Fibroblast of skin of abdomen (primary cell): Measurements from ENCODE around the gene SYT17. TPM values are rescaled to one million over a fixed set of nuclear protein-coding genes. Genes with fewer than 3 reads are reported as not detected.

Source experiments
- DNase-seq: peaks from one replicate; pipeline ENCODE4 v3.0.0-alpha.2; 2013
- polyA plus RNA-seq, 2 experiments: library from polyadenylated mRNA; unstranded; fragments of 120-200 nt; gene quantifications; one replicate each; pipeline ENCODE4 v1.2.1, GENCODE V29; 2013; ENCODE audit not compliant: insufficient read length in 2 of 2

SYT17 gene
- polyA plus RNA-seq (2013, experiment 1 of 2; ENCODE audit: insufficient read length) = not detected
- polyA plus RNA-seq (2013, experiment 2 of 2; ENCODE audit: insufficient read length) = 0.12 TPM

GRCh38 chr16:19167710-19168370 lies at the start of gene SYT17:
SYT17 (plus strand) TSS chr16:19168240; CDS start chr16:19168647, 407 bp downstream.
- DNase-seq = peak; percentile 31

- DNase-seq = peak; percentile 91
These were observed 49.1 kb upstream of the SYT17 start for GRCh38 chr16:19118938-19119431.

- DNase-seq = peak; percentile 77
These were observed 48.5 kb upstream of the SYT17 start for GRCh38 chr16:19119564-19119963.

GRCh38 chr16:19123535-19124178 lies 44.4 kb upstream of the SYT17 start:
- no peak for DNase-seq

GRCh38 chr16:19126300-19126699 lies 41.7 kb upstream of the SYT17 start:
- no peak for DNase-seq

GRCh38 chr16:19127205-19127604 lies 40.8 kb upstream of the SYT17 start:
- DNase-seq = no peak

- DNase-seq = no peak
These were observed 40.3 kb upstream of the SYT17 start for GRCh38 chr16:19127674-19128131.

- no peak for DNase-seq
These were observed 39.4 kb upstream of the SYT17 start for GRCh38 chr16:19128454-19129200.

- no peak for DNase-seq
These were observed 37.7 kb upstream of the SYT17 start for GRCh38 chr16:19130385-19130784.

GRCh38 chr16:19130852-19131824 lies 36.9 kb upstream of the SYT17 start:
- DNase-seq = peak; percentile 81

- DNase-seq = no peak
These were observed 36.2 kb upstream of the SYT17 start for GRCh38 chr16:19131825-19132218.

GRCh38 chr16:19132255-19132654 lies 35.8 kb upstream of the SYT17 start:
- DNase-seq = no peak

GRCh38 chr16:19132898-19133297 lies 35.1 kb upstream of the SYT17 start:
- DNase-seq = no peak

- no peak for DNase-seq
These were observed 34.4 kb upstream of the SYT17 start for GRCh38 chr16:19133600-19133999.

- no peak for DNase-seq
These were observed 32.7 kb upstream of the SYT17 start for GRCh38 chr16:19135201-19135842.

GRCh38 chr16:19135896-19136438 lies 32.1 kb upstream of the SYT17 start:
- no peak for DNase-seq

- DNase-seq = peak; percentile 25
These were observed 31.4 kb upstream of the SYT17 start for GRCh38 chr16:19136549-19137196.

GRCh38 chr16:19137201-19138128 lies 30.6 kb upstream of the SYT17 start:
- peak; percentile 56 for DNase-seq

GRCh38 chr16:19138601-19139000 lies 29.4 kb upstream of the SYT17 start:
- peak; percentile 50 for DNase-seq
